BE2C (cell line): ENCODE measurements around the gene NDUFAF2.
"Not testable (repeated sequence)": the region's sequence is repeated elsewhere in the genome, so short reads cannot be mapped to it uniquely, and the experiment has no call there.

Experiments used
- DNase-seq: peaks from one replicate; pipeline ENCODE4 v3.0.0-alpha.2; 2020
- H3K27me3 ChIP-seq: fragments of 250-450 bp; sonication (Bioruptor Pico); 2 replicates; pipeline ENCODE4 v1.5.1; 2020; ENCODE audit warnings: mild to moderate bottlenecking
- H3K36me3 ChIP-seq: fragments of 250-450 bp; sonication (Bioruptor Pico); 2 replicates; pipeline ENCODE4 v1.5.1; 2020; ENCODE audit warnings: mild to moderate bottlenecking
- H3K4me1 ChIP-seq: fragments of 250-450 bp; sonication (Bioruptor Pico); 2 replicates; pipeline ENCODE4 v1.5.1; 2020
- H3K4me3 ChIP-seq: 2 replicates; pipeline ENCODE4 v1.5.1; 2011; ENCODE audit warnings: low read depth, low read length
- H3K9me3 ChIP-seq: fragments of 250-450 bp; sonication (Bioruptor Pico); 2 replicates; pipeline ENCODE4 v1.5.1; 2020
- TF ChIP-seq, protein P1 (sequence below): IDR thresholded peaks from 2 replicates; pipeline ENCODE4 v1.5.1; 2012; ENCODE audit warnings: mild to moderate bottlenecking, low read depth, low read length

NDUFAF2 gene

DNA sequence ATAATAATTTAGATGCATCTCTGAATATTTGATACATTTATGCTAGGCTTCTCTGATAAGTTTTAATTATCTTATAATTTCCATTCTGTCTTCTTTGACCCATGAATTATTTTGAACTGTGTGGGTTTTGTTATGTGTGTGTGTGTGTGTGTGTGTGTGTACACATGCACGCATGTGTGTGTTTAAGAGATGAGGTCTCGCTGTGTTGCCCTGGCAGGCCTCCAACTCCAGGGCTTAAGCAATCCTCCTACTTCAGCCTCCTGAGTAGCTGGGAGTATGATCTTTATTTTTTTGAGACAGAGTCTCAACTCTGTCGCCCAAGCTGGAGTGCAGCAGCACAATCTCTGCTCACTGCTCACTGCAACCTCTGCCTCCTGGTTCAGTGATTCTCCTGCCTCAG is 75.4 kb downstream of the NDUFAF2 start:
- TF ChIP-seq, protein P1, sequence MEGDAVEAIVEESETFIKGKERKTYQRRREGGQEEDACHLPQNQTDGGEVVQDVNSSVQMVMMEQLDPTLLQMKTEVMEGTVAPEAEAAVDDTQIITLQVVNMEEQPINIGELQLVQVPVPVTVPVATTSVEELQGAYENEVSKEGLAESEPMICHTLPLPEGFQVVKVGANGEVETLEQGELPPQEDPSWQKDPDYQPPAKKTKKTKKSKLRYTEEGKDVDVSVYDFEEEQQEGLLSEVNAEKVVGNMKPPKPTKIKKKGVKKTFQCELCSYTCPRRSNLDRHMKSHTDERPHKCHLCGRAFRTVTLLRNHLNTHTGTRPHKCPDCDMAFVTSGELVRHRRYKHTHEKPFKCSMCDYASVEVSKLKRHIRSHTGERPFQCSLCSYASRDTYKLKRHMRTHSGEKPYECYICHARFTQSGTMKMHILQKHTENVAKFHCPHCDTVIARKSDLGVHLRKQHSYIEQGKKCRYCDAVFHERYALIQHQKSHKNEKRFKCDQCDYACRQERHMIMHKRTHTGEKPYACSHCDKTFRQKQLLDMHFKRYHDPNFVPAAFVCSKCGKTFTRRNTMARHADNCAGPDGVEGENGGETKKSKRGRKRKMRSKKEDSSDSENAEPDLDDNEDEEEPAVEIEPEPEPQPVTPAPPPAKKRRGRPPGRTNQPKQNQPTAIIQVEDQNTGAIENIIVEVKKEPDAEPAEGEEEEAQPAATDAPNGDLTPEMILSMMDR = no peak
- Histone ChIP-seq H3K36me3 (no peaks in the 10 kb centered on the region), H3K4me3 (no peak overlapping the region), H3K4me1 (no peaks in the 10 kb centered on the region; the same call in 1 of the 2 replicates), H3K27me3 (no peaks in the 10 kb centered on the region), H3K9me3 (no peaks in the 10 kb centered on the region)
- no peak for DNase-seq

DNA sequence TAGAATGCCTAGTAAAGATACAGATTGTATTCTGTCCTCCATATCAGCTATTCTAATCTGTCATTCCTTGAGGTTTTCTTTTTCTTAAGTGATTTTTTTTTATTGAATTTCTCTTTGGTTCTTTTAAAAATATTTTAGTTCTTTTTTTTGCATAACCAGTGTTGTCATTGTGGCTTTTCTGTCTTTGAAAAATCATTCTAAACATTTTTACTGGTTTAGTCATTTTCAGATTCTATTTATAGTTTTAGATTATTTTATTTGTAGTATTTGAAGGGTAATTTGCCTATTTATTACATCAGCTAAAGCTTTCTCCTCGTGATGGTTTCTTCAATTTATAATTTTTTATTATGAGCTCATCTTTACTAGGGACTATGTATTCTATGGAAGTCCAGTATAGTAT is 78.1 kb downstream of the NDUFAF2 start:
- H3K27me3 ChIP-seq = no peaks in the 10 kb centered on the region
- no peaks in the 10 kb centered on the region for H3K9me3 ChIP-seq
- TF ChIP-seq, protein P1 = no peak
- no peaks in the 10 kb centered on the region; the same call in 1 of the 2 replicates for H3K4me1 ChIP-seq
- DNase-seq = no peak
- H3K36me3 ChIP-seq = no peaks in the 10 kb centered on the region
- no peak overlapping the region for H3K4me3 ChIP-seq

DNA sequence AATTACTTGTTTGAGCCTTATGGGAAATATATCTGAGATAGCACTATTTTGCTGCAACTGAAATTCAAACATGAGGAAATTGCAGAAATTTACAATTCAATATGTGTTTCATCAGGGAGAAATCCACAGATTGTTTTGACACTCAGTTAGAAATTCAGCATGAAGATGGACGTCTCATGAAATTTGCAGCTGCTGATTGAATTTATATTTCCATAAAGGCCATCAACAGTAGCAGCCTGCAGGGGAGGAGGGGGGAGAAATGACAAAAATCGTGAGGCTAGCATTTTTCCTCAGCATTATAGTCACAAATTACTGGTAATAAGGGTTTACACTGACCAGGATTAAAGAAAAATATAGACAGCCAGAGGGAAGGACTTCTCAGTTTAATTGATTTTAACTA is 81.0 kb downstream of the NDUFAF2 start:
- Histone ChIP-seq H3K27me3 (no peaks in the 10 kb centered on the region), H3K9me3 (no peaks in the 10 kb centered on the region), H3K4me3 (no peak overlapping the region), H3K36me3 (no peaks in the 10 kb centered on the region), H3K4me1 (peaks cover 9% of the 10 kb centered on the region)
- DNase-seq = peak; percentile 18
- TF ChIP-seq, protein P1 = no peak

DNA sequence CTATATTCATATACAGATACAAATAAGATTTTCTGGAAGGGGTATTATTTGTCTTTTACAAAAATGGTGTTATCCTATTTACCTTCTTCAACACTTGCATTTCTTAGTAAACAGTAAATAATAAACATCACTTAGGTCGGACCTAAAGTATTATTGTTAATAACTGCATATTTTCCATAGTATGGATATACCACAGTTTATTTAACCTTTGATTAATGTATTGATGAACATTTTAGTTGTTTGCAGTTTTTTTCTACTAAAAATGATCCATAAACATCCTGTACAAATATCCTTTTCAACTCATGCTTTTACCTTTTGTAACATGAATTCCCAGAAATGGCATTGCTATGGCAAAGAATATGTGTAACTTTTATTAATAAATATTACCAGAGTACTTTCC is 83.4 kb downstream of the NDUFAF2 start:
- Histone ChIP-seq H3K27me3 (no peaks in the 10 kb centered on the region), H3K36me3 (no peaks in the 10 kb centered on the region), H3K9me3 (no peaks in the 10 kb centered on the region), H3K4me1 (peaks cover 9% of the 10 kb centered on the region), H3K4me3 (no peak overlapping the region)
- DNase-seq = no peak
- TF ChIP-seq, protein P1 = no peak

DNA sequence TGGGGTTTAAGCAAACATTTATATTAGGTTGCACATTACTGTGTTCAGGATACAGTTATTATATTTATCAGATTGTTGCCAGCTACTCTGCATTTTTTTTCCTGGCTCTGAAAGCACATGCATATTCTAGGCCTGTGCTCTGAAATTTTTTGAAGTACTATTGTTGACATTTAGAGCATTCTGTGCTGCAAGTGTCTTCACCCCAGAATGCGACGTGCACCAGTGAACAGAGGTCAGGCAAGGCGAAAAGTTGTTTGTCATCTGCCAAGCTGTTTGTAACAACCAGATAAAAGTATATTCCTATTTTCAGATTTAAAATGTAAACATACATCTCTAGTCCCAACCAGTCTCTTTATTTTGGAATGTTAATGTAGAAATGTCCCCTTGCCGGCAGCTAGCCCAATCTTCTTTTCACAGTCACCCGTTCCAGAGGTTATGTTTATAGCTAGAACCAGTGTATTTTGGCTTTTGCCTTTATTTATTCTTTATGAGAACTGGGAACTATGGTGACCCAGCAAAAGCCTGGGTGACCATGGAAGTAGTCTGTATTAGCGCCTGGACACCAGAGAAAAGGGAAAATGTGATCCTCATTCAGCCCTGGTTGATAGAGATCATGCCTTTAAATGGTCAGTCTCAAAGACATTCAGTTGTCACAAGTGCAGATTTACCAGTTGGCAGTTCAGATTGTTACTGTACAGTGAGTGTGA is 84.6 kb downstream of the NDUFAF2 start:
- TF ChIP-seq, protein P1 = no peak
- no peak overlapping the region for H3K4me3 ChIP-seq
- no peak for DNase-seq
- H3K27me3 ChIP-seq = no peaks in the 10 kb centered on the region
- H3K9me3 ChIP-seq = no peaks in the 10 kb centered on the region
- H3K36me3 ChIP-seq = no peaks in the 10 kb centered on the region
- peaks cover 9% of the 10 kb centered on the region for H3K4me1 ChIP-seq

DNA sequence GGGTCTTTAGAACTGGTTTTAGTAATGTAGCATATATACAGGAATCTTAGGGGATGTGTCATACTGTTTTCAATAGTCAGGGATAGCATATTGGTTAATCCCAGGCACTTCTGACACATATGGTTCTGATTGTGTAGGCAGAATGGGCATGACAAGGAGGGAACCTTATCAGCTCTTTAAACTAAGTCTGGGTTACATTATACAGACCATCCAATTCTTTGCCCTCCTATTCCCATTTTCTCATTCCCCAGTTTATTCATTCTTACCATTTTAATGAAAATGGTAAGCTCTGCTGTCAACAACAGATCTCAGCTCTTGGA is 85.1 kb downstream of the NDUFAF2 start:
- no peak for DNase-seq
- H3K4me3 ChIP-seq = no peak overlapping the region
- TF ChIP-seq, protein P1 = no peak
- peaks cover 9% of the 10 kb centered on the region for H3K4me1 ChIP-seq
- no peaks in the 10 kb centered on the region for H3K9me3 ChIP-seq
- H3K36me3 ChIP-seq = no peaks in the 10 kb centered on the region
- no peaks in the 10 kb centered on the region for H3K27me3 ChIP-seq

DNA sequence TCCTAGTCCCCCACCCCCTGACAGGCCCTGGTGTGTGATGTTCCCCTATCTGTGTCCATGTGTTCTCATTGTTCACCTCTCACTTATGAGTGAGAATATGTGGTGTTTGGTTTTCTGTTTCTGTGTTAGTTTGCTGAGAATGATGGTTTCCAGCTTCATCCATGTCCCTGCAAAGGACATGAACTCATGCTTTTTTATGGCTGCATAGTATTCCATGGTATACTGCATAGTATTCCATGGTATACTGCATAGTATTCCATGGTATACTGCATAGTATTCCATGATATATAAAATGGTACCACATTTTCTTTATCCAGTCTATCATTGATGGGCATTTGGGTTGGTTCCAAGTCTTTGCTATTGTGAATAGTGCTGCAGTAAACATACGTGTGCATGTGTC is 86.3 kb downstream of the NDUFAF2 start:
- H3K9me3 ChIP-seq, H3K27me3 ChIP-seq, H3K36me3 ChIP-seq, H3K4me3 ChIP-seq, H3K4me1 ChIP-seq, DNase-seq: not testable (repeated sequence)
